Stimulated activated naive CD4-positive, alpha-beta T cell treated with Interleukin-2 at 50 U/mL for 16 hours (primary cell): ENCODE results near the gene BRAT1.
"Not testable (repeated sequence)": the region's sequence is repeated elsewhere in the genome, so short reads cannot be mapped to it uniquely, and the experiment has no call there.

Source experiments
- DNase-seq: peaks from one replicate; lab custom pipeline; 2025; lab: John Stamatoyannopoulos, UW

The BRAT1 gene

GRCh38 chr7:2583798-2584580 lies 28.7 kb upstream of the BRAT1 start:
- DNase-seq, result no peak

GRCh38 chr7:2582006-2582735 lies 26.8 kb upstream of the BRAT1 start:
- no peak for DNase-seq

- DNase-seq, result no peak
Measured at GRCh38 chr7:2580636-2581035, 25.3 kb upstream of the BRAT1 start.

GRCh38 chr7:2577914-2578680 lies 22.8 kb upstream of the BRAT1 start:
- no peak for DNase-seq

GRCh38 chr7:2576742-2577491 lies 21.6 kb upstream of the BRAT1 start:
- no peak for DNase-seq

GRCh38 chr7:2575733-2576340 lies 20.5 kb upstream of the BRAT1 start:
- no peak for DNase-seq

- no peak for DNase-seq
Measured at GRCh38 chr7:2575046-2575732, 19.9 kb upstream of the BRAT1 start.

GRCh38 chr7:2573761-2574160 lies 18.4 kb upstream of the BRAT1 start:
- no peak for DNase-seq

GRCh38 chr7:2572101-2572842 lies 16.9 kb upstream of the BRAT1 start:
- DNase-seq, result no peak

GRCh38 chr7:2571409-2571808 lies 16.1 kb upstream of the BRAT1 start:
- no peak for DNase-seq

GRCh38 chr7:2570021-2570420 lies 14.7 kb upstream of the BRAT1 start:
- no peak for DNase-seq

GRCh38 chr7:2569421-2569820 lies 14.1 kb upstream of the BRAT1 start:
- no peak for DNase-seq

GRCh38 chr7:2568521-2569223 lies 13.3 kb upstream of the BRAT1 start:
- DNase-seq, result no peak

- no peak for DNase-seq
Measured at GRCh38 chr7:2567679-2568278, 12.5 kb upstream of the BRAT1 start.

- DNase-seq, result peak; percentile 46
Measured at GRCh38 chr7:2566890-2567678, 11.8 kb upstream of the BRAT1 start.

- DNase-seq, result no peak
Measured at GRCh38 chr7:2566348-2566889, 11.1 kb upstream of the BRAT1 start.

- no peak for DNase-seq
Measured at GRCh38 chr7:2564970-2565540, 9.7 kb upstream of the BRAT1 start.

- not testable (repeated sequence) for DNase-seq
Measured at GRCh38 chr7:2563955-2564354, 8.6 kb upstream of the BRAT1 start.
